Testis (tissue), 3 donors: ENCODE data around the gene FRAS1. TPM values are rescaled to one million over a fixed set of nuclear protein-coding genes. Genes with fewer than 3 reads are reported as not detected.

Experiments
- DNase-seq: peaks from one replicate; pipeline ENCODE4 v3.0.0-alpha.2; 2019
- H3K27ac ChIP-seq, 2 donors: fragments of 200-600 bp; sonication (generic); one replicate each; pipeline ENCODE4 v1.5.1; 2019
- H3K27me3 ChIP-seq: fragments of 200-600 bp; sonication (generic); one replicate; pipeline ENCODE4 v1.5.1; 2019
- H3K36me3 ChIP-seq: fragments of 200-600 bp; sonication (generic); one replicate; pipeline ENCODE4 v1.5.1; 2017; ENCODE audit warnings: low read depth; ENCODE audit errors: missing control alignments
- H3K4me1 ChIP-seq: fragments of 200-600 bp; sonication (generic); one replicate; pipeline ENCODE4 v1.5.1; 2019
- H3K4me3 ChIP-seq, 2 donors: fragments of 200-600 bp; sonication (generic); one replicate each; pipeline ENCODE4 v1.5.1; 2017 to 2019
- H3K9me3 ChIP-seq: fragments of 200-600 bp; sonication (generic); one replicate; pipeline ENCODE4 v1.5.1; 2017
- POLR2A ChIP-seq: fragments of 450-650 bp; IDR thresholded peaks from one replicate; pipeline ENCODE4 v1.6.1; 2017; ENCODE audit warnings: antibody characterized with exemption, mild to moderate bottlenecking, moderate library complexity
- whole genome bisulfite sequencing, 2 donors: methylation state at CpG; one replicate each; pipeline ENCODE4 v1.1.5; 2018; 5-methylcytosine and 5-hydroxymethylcytosine counted together
- intact Hi-C: fragments of 100-400 bp; cut with DNase I; formaldehyde crosslinking; loops from one replicate; pipeline ENCODE4 v1.15.1; 2023; ENCODE audit warnings: low total_unique reads
- polyA plus RNA-seq: library from polyadenylated mRNA; stranded (reverse); fragments of 350-450 nt; fragmentation: Illumina TruSeq; extraction: RNeasy Lipid Tissue Mini Kit (QIAGEN cat#74804); gene quantifications from one replicate; pipeline ENCODE4 v1.2.3, GENCODE V29; 2014; ENCODE audit warnings: low read depth, low replicate concordance; ENCODE audit not compliant: insufficient read depth
- total RNA-seq, 2 donors: library from RNA; depleted of rRNA; stranded (reverse); fragments of >200 nt; gene quantifications; one replicate each; pipeline ENCODE4 v1.2.3, GENCODE V29; 2016
- TF ChIP-seq, protein P1 (sequence below), 3 experiments: fragments of 450-650 bp in 2 of 3; fragments of 200-600 bp in 1 of 3; sonication (generic) in 1 of 3; IDR thresholded peaks; one replicate each; pipeline ENCODE4 v1.5.1; 2016 to 2019; ENCODE audit warnings: antibody characterized with exemption in 3 of 3, mild to moderate bottlenecking in 2 of 3, moderate library complexity in 1 of 3

Gene FRAS1
- total and polyA plus RNA-seq, 3 donors from 2014 or later, result 2.2 to 3.7 (median 3.5) TPM

DNA sequence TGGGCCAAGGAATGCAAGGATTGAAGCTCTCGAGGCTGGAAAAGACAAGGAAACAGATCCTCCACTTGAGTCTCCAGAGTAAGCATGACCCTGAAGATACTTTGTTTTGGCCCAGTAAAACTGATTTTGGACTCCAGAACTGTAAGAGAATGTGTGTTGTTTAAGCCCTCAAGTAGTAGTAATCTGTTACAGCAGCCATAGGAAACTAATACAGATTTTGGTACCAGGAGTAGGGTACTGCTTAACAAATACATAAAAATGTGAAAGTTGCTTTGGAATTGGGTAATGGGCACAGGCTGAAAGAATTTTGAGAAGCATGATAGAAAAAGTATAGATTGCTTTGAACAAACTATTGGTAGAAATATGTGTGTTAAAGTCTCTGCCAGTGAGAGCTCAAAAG is 17.4 kb upstream of the FRAS1 start:
- WGBS, 2 donors, result 75 to 81% methylated on average over 1 of the region's 1 CpG
- no peak for DNase-seq
- Histone ChIP-seq H3K9me3 (no peaks in the 10 kb centered on the region), H3K27ac (no peak overlapping the region), H3K4me3 (no peak overlapping the region), H3K27me3 (no peaks in the 10 kb centered on the region), H3K36me3 (no peaks in the 10 kb centered on the region), H3K4me1 (no peaks in the 10 kb centered on the region)
- intact Hi-C loops, result no loop called here
- TF ChIP-seq POLR2A, result no peak
- TF ChIP-seq, protein P1, sequence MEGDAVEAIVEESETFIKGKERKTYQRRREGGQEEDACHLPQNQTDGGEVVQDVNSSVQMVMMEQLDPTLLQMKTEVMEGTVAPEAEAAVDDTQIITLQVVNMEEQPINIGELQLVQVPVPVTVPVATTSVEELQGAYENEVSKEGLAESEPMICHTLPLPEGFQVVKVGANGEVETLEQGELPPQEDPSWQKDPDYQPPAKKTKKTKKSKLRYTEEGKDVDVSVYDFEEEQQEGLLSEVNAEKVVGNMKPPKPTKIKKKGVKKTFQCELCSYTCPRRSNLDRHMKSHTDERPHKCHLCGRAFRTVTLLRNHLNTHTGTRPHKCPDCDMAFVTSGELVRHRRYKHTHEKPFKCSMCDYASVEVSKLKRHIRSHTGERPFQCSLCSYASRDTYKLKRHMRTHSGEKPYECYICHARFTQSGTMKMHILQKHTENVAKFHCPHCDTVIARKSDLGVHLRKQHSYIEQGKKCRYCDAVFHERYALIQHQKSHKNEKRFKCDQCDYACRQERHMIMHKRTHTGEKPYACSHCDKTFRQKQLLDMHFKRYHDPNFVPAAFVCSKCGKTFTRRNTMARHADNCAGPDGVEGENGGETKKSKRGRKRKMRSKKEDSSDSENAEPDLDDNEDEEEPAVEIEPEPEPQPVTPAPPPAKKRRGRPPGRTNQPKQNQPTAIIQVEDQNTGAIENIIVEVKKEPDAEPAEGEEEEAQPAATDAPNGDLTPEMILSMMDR (IDR thresholded peaks at IDR 0.05), result no peak

DNA sequence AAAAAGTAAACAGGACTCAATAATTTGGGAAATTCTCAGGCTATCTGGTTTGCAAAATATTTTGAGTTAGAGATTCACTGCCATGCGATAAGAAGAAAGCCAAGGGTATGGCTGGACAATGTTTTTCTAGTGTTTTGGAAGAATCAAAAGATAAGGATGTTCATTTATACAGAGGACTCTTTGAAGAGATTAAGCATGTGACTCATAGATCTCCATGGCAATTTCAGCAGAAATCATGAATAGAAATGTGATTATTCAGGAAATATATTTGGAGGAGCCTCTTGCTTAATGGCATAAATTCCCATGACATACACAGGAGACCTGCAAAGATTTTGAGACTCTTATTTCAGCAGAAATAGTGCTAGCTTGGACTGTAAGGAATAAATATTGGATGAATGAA is 16.7 kb upstream of the FRAS1 start:
- TF ChIP-seq, protein P1 (IDR thresholded peaks at IDR 0.05), result no peak
- TF ChIP-seq POLR2A, result no peak
- intact Hi-C loops, result no loop called here
- no peaks in the 10 kb centered on the region for H3K27me3 ChIP-seq
- no peak overlapping the region for H3K4me3 ChIP-seq
- DNase-seq, result no peak
- H3K9me3 ChIP-seq, result no peaks in the 10 kb centered on the region
- H3K27ac ChIP-seq, result no peak overlapping the region
- H3K36me3 ChIP-seq, result no peaks in the 10 kb centered on the region
- WGBS, 2 donors, result 60 to 63% methylated on average over 1 of the region's 1 CpG
- H3K4me1 ChIP-seq, result no peaks in the 10 kb centered on the region

DNA sequence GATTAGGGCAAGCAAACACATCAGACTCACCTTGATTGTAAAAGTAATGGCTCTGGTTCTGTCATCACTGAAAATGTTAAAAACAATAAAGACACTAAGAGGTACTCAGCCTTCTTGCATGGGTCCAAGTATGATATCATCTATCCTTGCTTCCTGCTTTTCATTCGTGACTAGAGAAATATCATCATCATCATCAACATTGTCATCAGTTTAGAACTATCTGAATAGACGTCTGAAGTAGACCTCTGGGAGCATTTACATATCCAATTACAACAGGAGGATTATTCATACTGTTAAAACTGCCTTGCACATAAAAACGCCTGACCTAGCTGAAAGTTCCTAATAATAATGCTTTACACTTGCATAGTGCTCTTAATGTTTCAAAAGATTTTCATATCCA is 9.8 kb upstream of the FRAS1 start:
- intact Hi-C loops, result no loop called here
- no peak for TF ChIP-seq POLR2A
- TF ChIP-seq, protein P1 (IDR thresholded peaks at IDR 0.05), result no peak
- Histone ChIP-seq H3K36me3 (no peaks in the 10 kb centered on the region), H3K27me3 (no peaks in the 10 kb centered on the region), H3K9me3 (no peaks in the 10 kb centered on the region), H3K27ac (no peak overlapping the region), H3K4me1 (no peaks in the 10 kb centered on the region), H3K4me3 (no peak overlapping the region)
- DNase-seq, result no peak
- 77 to 89% methylated on average over 3 of the region's 3 CpGs for WGBS, 2 donors

DNA sequence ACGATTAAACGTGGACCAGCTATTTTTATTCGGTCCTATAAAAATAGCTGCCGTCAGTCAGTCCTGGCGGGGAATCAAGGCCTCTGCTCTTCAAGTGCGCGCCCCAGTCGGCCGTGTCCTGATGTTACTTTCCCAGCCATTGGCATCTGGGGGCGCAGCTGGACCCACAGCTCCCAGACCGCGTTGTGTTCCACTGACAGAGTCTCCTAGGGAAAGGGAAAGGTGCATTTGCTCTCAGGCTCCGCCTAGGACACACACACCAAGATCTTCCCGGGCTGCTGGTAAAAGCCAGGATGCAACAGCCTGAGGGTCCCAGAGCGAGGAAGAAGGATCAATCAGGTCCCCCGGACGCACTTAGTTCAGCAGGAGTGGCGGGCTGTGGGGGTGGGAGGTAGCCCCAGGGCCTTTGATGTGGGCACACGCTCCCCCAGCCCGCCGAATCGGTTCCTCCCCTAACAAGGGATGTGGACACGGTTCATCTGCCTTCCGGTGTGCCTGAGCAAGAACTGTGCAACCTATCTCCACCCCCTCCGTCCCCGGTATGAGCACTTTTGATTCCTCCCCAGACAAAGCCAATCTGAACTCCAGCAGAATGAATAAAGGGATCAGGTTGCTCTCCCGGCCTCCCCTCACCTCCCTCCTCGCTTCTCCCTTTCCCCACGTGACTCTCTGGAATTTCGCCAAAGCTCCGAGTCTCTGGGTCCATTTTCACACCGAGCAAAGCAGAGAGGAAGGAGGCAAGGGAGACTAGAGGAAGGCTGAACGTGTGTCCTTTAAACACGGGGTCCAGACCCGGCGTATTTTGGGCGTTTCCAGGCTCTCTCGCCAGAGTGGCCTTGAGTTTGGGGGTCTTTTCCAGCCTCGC is 626 bp upstream of the FRAS1 start:
- H3K27me3 ChIP-seq, result no peaks in the 10 kb centered on the region
- H3K27ac ChIP-seq, result no peak overlapping the region
- 0 to 1% methylated on average over 29 to 38 of the region's 39 CpGs for WGBS, 2 donors
- no peak for TF ChIP-seq POLR2A
- TF ChIP-seq, protein P1 (IDR thresholded peaks at IDR 0.05), result no peak
- DNase-seq, result peak; percentile 81
- H3K9me3 ChIP-seq, result no peaks in the 10 kb centered on the region
- H3K4me1 ChIP-seq, result peaks cover 21% of the 10 kb centered on the region
- intact Hi-C loops, result no loop called here
- peak overlapping the region; percentile 44 to 60 for H3K4me3 ChIP-seq
- no peaks in the 10 kb centered on the region for H3K36me3 ChIP-seq
